ENCODE results near the gene RNF169. TPM values are rescaled to one million over a fixed set of nuclear protein-coding genes. Genes with fewer than 3 reads are reported as not detected.
A peak's percentile ranks its signal among the peaks of the same experiment; 100 is the strongest.

RNF169 gene
- total and polyA plus RNA-seq, 8 donors: 2.1 to 28.1 (median 8.2) TPM

DNA sequence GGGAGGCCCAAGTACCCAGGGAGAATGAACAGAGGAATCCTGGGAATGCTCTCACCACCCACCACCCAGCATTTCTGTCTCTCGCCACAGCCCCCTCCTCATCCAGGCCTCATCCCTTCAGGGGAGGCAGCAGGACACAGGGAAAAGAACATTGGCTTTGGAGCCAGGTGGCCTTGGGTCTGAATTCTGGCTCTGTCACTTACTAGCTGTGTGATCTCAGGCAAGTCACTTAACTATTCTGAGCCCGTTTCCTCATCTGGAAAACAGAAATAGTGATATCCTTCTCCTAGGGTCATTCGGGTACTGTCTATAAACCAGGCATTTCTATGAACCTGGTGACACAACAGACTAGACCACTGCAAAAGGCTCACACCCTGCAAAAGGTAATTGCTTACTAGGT lies 39.5 kb upstream of the RNF169 start:
- WGBS, 5 donors: 60 to 81% (median 74%) methylated on average over 3 of the region's 3 CpGs
- intact Hi-C loops (cut with DNase I; ENCODE audit: low total_unique reads): no loop called here
- no peak overlapping the region for H3K4me3 ChIP-seq
- no peaks in the 10 kb centered on the region for H3K4me1 ChIP-seq
- peaks cover 0 to 26% (median 9%) of the 10 kb centered on the region in 4 donors for H3K36me3 ChIP-seq
- no peaks in the 10 kb centered on the region for H3K9me3 ChIP-seq
- no peak for DNase-seq
- no peak overlapping the region for H3K27ac ChIP-seq
- no peak for TF ChIP-seq CTCF (IDR thresholded peaks at IDR 0.05)
- no peak for TF ChIP-seq EP300 (IDR thresholded peaks at IDR 0.05)
- TF ChIP-seq POLR2AphosphoS5 (IDR thresholded peaks at IDR 0.05): no peak
- TF ChIP-seq POLR2A (IDR thresholded peaks at IDR 0.05): no peak
- H3K27me3 ChIP-seq: no peaks in the 10 kb centered on the region

DNA sequence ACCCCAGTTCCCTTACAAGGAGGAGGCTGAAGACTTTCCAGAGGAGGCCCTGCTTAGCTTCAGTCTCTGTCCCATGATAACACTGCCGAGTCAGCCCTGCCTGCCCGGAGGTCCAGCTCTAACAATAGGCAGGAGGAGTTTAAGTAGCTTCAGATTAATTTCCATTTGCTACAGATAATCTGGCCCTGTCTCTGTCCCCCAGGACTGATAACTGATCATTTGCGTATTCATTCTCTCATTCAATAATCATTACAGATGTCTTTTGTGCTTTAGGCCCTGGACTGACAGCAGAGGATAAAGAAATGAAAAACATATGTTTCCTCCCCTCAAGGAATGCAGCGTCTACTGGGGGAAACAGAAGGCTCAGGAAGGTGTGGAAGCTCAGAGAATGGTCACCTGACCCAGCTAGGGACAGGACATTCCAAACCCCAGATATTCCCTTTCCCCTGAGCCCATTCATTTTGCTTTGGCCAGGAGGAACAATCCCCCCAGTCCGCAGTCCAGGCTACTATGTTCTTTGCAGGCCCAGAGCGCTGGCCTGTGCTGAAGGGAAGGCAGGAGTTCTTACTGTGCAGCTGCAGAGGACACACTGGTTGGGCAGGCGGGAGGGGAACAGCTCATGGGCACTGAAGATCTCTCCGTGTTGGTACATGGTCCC lies 38.2 kb upstream of the RNF169 start:
- Histone ChIP-seq H3K9me3 (no peaks in the 10 kb centered on the region), H3K36me3 (peaks cover 0 to 24% (median 3%) of the 10 kb centered on the region in 4 donors), H3K27ac (peak overlapping the region in 1 of 5 donors; percentile 8), H3K4me3 (no peak overlapping the region), H3K27me3 (no peaks in the 10 kb centered on the region), H3K4me1 (no peaks in the 10 kb centered on the region)
- intact Hi-C loops (cut with DNase I; ENCODE audit: low total_unique reads): no loop called here
- 59 to 72% (median 71%) methylated on average over 8 of the region's 8 CpGs for WGBS, 5 donors
- DNase-seq: peak in 1 of 2 donors; percentile 66
- no peak for TF ChIP-seq CTCF (IDR thresholded peaks at IDR 0.05)
- no peak for TF ChIP-seq POLR2AphosphoS5 (IDR thresholded peaks at IDR 0.05)
- TF ChIP-seq POLR2A (IDR thresholded peaks at IDR 0.05): no peak
- TF ChIP-seq EP300 (IDR thresholded peaks at IDR 0.05): no peak

GRCh38 chr11:74713686-74714085 lies 35.0 kb upstream of the RNF169 start:
- H3K9me3 ChIP-seq: no peaks in the 10 kb centered on the region
- H3K27me3 ChIP-seq: no peaks in the 10 kb centered on the region
- DNase-seq: no peak
- no peak overlapping the region for H3K4me3 ChIP-seq
- intact Hi-C loops (cut with DNase I; ENCODE audit: low total_unique reads): no loop called here
- no peak for TF ChIP-seq POLR2AphosphoS5 (IDR thresholded peaks at IDR 0.05)
- no peak for TF ChIP-seq POLR2A (IDR thresholded peaks at IDR 0.05)
- TF ChIP-seq EP300 (IDR thresholded peaks at IDR 0.05): no peak
- TF ChIP-seq CTCF (IDR thresholded peaks at IDR 0.05): no peak
- peaks cover 0 to 24% (median 14%) of the 10 kb centered on the region in 4 donors for H3K4me1 ChIP-seq
- no peak overlapping the region for H3K27ac ChIP-seq
- H3K36me3 ChIP-seq: peaks cover 0 to 5% (median 0%) of the 10 kb centered on the region in 4 donors
- 67 to 83% (median 70%) methylated on average over 4 of the region's 4 CpGs for WGBS, 5 donors

DNA sequence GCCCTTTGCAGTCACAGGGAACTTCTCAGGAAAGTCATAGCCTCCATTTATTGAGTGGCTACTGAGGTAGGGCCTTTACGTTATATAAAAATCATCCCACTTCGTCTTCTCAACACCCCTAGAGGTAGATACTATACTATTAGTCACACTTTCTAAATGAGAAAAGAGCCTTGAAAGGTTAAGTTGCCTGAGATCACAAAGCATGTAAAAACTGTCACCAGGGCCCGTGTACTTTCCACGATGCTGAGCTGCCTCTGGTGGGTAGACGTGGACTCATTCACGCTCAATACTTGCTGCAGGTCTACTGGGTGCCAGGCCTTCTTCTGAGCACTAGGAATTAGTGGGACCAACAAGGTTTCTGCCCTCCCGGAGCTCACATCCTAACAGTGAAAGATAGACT lies 33.7 kb upstream of the RNF169 start:
- Histone ChIP-seq H3K27ac (no peak overlapping the region), H3K9me3 (no peaks in the 10 kb centered on the region), H3K4me1 (peaks cover 0 to 36% (median 23%) of the 10 kb centered on the region in 4 donors), H3K4me3 (no peak overlapping the region), H3K36me3 (no peaks in the 10 kb centered on the region), H3K27me3 (no peaks in the 10 kb centered on the region)
- 85 to 93% (median 92%) methylated on average over 7 of the region's 7 CpGs for WGBS, 5 donors
- no peak for DNase-seq
- intact Hi-C loops (cut with DNase I; ENCODE audit: low total_unique reads): no loop called here
- TF ChIP-seq POLR2AphosphoS5 (IDR thresholded peaks at IDR 0.05) (no peak), EP300 (IDR thresholded peaks at IDR 0.05) (no peak), CTCF (IDR thresholded peaks at IDR 0.05) (no peak), POLR2A (IDR thresholded peaks at IDR 0.05) (no peak)
